ENCODE measurements around the gene SATB2.

The SATB2 gene

DNA sequence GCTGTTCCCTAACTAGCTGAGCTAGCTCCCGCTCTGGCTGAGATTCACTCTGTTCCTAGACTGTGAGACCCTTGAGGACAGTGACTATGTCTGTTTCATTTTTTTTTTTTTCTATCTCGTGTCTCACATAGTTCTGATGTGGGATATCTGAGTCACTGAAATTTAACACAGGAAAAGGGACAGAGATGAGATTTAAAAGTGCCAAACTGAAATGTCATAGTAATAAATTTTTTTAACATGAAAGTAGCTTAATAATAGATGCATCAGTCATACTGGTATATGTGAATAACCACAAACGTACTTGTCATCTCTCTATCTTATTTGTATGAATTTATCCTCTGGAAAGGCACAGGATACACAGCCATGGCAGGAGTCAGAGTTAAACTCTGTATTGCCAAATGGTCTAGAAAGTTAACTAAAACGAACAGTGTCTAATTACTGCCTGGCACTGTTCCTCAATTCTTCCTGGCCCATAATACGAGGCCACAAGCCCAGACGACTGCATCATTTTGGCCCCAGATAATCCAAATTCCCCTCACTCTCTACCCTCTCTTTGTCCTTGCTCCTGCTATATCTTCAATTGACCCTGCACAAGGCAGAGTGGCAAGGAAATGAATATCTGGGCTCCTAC lies 87.5 kb downstream of the SATB2 start:
- no peak overlapping the region for H3K27ac ChIP-seq
- no peak for TF ChIP-seq ZFX (IDR thresholded peaks at IDR 0.05)
- TF ChIP-seq, protein P1, sequence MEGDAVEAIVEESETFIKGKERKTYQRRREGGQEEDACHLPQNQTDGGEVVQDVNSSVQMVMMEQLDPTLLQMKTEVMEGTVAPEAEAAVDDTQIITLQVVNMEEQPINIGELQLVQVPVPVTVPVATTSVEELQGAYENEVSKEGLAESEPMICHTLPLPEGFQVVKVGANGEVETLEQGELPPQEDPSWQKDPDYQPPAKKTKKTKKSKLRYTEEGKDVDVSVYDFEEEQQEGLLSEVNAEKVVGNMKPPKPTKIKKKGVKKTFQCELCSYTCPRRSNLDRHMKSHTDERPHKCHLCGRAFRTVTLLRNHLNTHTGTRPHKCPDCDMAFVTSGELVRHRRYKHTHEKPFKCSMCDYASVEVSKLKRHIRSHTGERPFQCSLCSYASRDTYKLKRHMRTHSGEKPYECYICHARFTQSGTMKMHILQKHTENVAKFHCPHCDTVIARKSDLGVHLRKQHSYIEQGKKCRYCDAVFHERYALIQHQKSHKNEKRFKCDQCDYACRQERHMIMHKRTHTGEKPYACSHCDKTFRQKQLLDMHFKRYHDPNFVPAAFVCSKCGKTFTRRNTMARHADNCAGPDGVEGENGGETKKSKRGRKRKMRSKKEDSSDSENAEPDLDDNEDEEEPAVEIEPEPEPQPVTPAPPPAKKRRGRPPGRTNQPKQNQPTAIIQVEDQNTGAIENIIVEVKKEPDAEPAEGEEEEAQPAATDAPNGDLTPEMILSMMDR (conservative IDR thresholded peaks at IDR 0.05) = no peak

DNA sequence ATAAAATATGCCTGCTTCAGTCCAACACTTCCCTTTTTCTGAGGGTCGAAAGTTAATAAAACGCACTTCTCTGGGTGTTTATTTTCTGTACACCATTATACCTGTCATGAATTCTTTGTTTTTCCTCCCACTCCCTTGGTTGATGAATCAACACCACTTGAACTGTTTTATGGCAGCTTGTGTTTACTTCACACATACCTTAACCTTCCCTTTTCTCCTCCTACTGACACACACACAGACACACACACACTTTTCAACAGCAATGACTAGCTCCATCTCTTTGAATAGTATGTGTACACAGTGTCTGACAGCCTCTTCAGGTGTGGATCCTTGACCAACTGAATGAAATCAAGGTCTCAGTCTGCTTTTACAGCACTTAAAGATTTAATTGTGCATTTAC lies 91.3 kb downstream of the SATB2 start:
- no peak overlapping the region for H3K27ac ChIP-seq
- no peak for TF ChIP-seq ZFX (IDR thresholded peaks at IDR 0.05)
- TF ChIP-seq, protein P1 (conservative IDR thresholded peaks at IDR 0.05) = no peak

GRCh38 chr2:199364153-199364552 lies 93.6 kb downstream of the SATB2 start:
- TF ChIP-seq, protein P1 (conservative IDR thresholded peaks at IDR 0.05) = no peak
- TF ChIP-seq ZFX (IDR thresholded peaks at IDR 0.05) = no peak

DNA sequence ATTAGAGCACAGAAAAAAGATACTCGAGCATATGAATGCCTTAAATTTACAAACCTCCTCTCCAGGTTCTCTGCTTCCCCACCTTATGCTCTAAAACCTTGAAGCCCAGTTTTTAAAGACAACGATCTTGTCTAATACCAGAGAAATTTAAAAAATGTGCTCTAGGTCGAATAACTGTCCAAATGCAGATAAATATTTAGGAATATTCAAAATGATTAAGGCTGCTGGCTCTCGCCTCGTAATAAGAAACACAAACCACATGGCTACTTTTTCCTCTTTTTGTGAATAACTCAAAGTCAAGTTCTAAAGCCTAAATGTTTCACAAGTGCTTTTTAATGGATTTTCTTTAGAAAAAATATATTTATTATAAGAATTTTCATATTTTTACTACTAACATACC lies 101.3 kb downstream of the SATB2 start:
- TF ChIP-seq, protein P1 (conservative IDR thresholded peaks at IDR 0.05) = no peak
- TF ChIP-seq ZFX (IDR thresholded peaks at IDR 0.05) = no peak
- H3K27ac ChIP-seq = no peak overlapping the region

More at GRCh38 chr2:199364153-199364552, 93.6 kb downstream of the SATB2 start:
- no peak overlapping the region for H3K27ac ChIP-seq

DNA sequence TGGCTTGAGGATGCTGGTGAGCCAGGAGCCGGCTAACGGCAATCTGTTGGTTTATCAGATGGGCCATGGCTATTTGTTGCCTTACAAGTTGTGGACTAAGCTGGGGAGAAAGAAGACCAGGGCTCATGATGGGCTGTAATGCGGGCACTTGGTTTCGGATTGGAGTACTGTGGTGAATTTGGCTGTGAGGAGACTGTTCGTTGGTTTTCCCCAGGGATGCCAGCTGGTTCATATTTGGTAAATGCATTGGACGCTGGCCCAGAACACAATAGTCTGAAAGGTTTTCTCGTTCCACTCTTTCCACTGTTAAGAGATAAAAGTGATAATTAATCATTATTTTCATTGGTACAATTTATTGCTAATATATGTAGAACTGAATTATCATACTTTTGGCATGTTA lies 108.9 kb downstream of the SATB2 start:
- no peak overlapping the region for H3K27ac ChIP-seq
- no peak for TF ChIP-seq ZFX (IDR thresholded peaks at IDR 0.05)
- TF ChIP-seq, protein P1 (conservative IDR thresholded peaks at IDR 0.05) = no peak

DNA sequence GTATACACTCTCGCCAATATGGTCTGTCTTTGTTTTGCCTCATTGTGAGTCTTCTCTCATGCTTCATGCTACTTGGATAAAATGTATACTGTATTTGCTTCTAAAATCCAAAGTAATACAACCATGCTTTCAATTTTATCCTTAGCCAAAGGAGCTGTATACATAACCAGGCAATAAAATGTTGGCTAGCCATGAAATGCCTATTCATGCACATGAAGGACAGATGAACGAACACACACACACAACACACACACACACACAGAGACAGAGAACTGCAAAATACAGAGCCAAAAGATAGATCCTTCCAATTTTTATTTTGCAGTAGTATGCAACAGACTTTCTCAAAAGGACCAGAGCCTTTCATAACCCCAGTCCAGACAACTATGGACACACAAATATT lies 113.7 kb downstream of the SATB2 start:
- TF ChIP-seq, protein P1 (conservative IDR thresholded peaks at IDR 0.05) = no peak
- TF ChIP-seq ZFX (IDR thresholded peaks at IDR 0.05) = no peak

DNA sequence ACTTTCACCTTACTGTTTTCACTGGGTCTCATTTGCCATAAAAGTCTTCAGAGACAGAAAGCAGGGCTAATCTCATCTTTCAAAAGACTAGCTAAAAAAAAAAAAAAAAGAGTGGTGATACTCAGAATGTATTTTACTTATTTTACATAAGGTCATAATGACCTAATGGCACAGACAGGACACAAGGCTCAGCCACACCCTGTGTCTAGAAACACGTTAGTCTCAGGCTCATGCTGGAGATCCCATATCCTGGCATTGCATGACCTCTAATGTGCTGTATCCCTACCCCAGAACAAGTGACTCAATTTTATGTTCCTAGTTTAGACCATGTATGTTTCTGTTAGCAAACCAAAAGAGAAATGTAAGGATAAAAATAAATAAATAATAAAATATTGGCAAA lies 115.4 kb downstream of the SATB2 start:
- TF ChIP-seq ZFX (IDR thresholded peaks at IDR 0.05) = no peak
- TF ChIP-seq, protein P1 (conservative IDR thresholded peaks at IDR 0.05) = no peak
- H3K27ac ChIP-seq = no peak overlapping the region

More for the DNA sequence above, 113.7 kb downstream of the SATB2 start:
- H3K27ac ChIP-seq = no peak overlapping the region

Measured in C4-2B (cell line).